ENCODE results near the gene RNASE13.

- TF ChIP-seq CTCF (IDR thresholded peaks at IDR 0.05) (no peak), EP300 (IDR thresholded peaks at IDR 0.05) (no peak), POLR2A (IDR thresholded peaks at IDR 0.05) (no peak)
Observed at GRCh38 chr14:21033133-21033698, 1.4 kb downstream of the RNASE13 start.
